HEK293 (cell line): ENCODE results near the gene DCP1A.

Experiments used
- BCL11A ChIP-seq: fragments of 450-650 bp; formaldehyde crosslinking; IDR thresholded peaks from 2 replicates; pipeline ENCODE4 v1.5.1; 2016; ENCODE audit warnings: low read depth, missing biosample characterization, missing genetic modification characterization
- GLI2 ChIP-seq: fragments of 450-650 bp; formaldehyde crosslinking; IDR thresholded peaks from 2 replicates; pipeline ENCODE4; 2017; ENCODE audit warnings: missing biosample characterization, missing genetic modification characterization, low read depth, borderline replicate concordance
- GLI4 ChIP-seq: fragments of 450-650 bp; formaldehyde crosslinking; IDR thresholded peaks from 2 replicates; pipeline ENCODE4 v1.5.1; 2016; ENCODE audit warnings: missing biosample characterization, missing genetic modification characterization
- HOXA7 ChIP-seq: sonication (generic); formaldehyde crosslinking; IDR thresholded peaks from 2 replicates; pipeline ENCODE4 v1.8.1; 2022; ENCODE audit warnings: missing genetic modification reagents, borderline replicate concordance
- IKZF3 ChIP-seq: fragments of 450-650 bp; IDR thresholded peaks from 2 replicates; pipeline ENCODE4 v1.5.0; 2018; ENCODE audit warnings: missing biosample characterization, mild to moderate bottlenecking, missing genetic modification characterization, moderate library complexity
- KLF16 ChIP-seq: fragments of 450-650 bp; formaldehyde crosslinking; IDR thresholded peaks from 2 replicates; pipeline ENCODE4 v1.5.1; 2017; ENCODE audit warnings: missing biosample characterization, missing genetic modification characterization
- MZF1 ChIP-seq: fragments of 450-650 bp; formaldehyde crosslinking; IDR thresholded peaks from 2 replicates; pipeline ENCODE4 v1.5.1; 2017; ENCODE audit warnings: missing biosample characterization, missing genetic modification characterization, borderline replicate concordance
- OVOL3 ChIP-seq: fragments of 450-650 bp; formaldehyde crosslinking; IDR thresholded peaks from 2 replicates; pipeline ENCODE4 v1.5.1; 2016; ENCODE audit warnings: missing biosample characterization, missing genetic modification characterization
- REPIN1 ChIP-seq: fragments of 450-650 bp; formaldehyde crosslinking; IDR thresholded peaks from 2 replicates; pipeline ENCODE4 v1.5.1; 2017; ENCODE audit warnings: missing biosample characterization, missing genetic modification characterization, low read depth
- ZBTB11 ChIP-seq: fragments of 450-650 bp; formaldehyde crosslinking; conservative IDR thresholded peaks from 2 replicates; pipeline ENCODE4 v1.5.1; 2016; ENCODE audit warnings: low read depth, missing biosample characterization, missing genetic modification characterization
- ZBTB20 ChIP-seq: fragments of 450-650 bp; formaldehyde crosslinking; IDR thresholded peaks from 2 replicates; pipeline ENCODE4 v1.5.1; 2016; ENCODE audit warnings: missing biosample characterization, missing genetic modification characterization
- ZBTB48 ChIP-seq: fragments of 450-650 bp; formaldehyde crosslinking; IDR thresholded peaks from 2 replicates; pipeline ENCODE4 v1.5.1; 2016; ENCODE audit warnings: missing biosample characterization, missing genetic modification characterization
- ZBTB6 ChIP-seq: fragments of 450-650 bp; formaldehyde crosslinking; IDR thresholded peaks from 2 replicates; pipeline ENCODE4 v1.5.1; 2017; ENCODE audit warnings: missing biosample characterization, missing genetic modification characterization
- ZBTB7A ChIP-seq: fragments of 450-650 bp; formaldehyde crosslinking; IDR thresholded peaks from 2 replicates; pipeline ENCODE4 v1.5.1; 2016; ENCODE audit warnings: low read depth, missing biosample characterization, missing genetic modification characterization
- ZBTB8A ChIP-seq: fragments of 450-650 bp; formaldehyde crosslinking; IDR thresholded peaks from 2 replicates; pipeline ENCODE4 v1.5.1; 2016; ENCODE audit warnings: missing biosample characterization, missing genetic modification characterization
- ZFP3 ChIP-seq: fragments of 450-650 bp; formaldehyde crosslinking; IDR thresholded peaks from 2 replicates; pipeline ENCODE4 v1.5.1; 2016; ENCODE audit warnings: low read depth, missing biosample characterization, missing genetic modification characterization
- ZIC2 ChIP-seq: fragments of 450-650 bp; formaldehyde crosslinking; IDR thresholded peaks from 2 replicates; pipeline ENCODE4 v1.5.1; 2016; ENCODE audit warnings: missing biosample characterization, missing genetic modification characterization
- ZNF112 ChIP-seq: fragments of 450-650 bp; formaldehyde crosslinking; IDR thresholded peaks from 2 replicates; pipeline ENCODE4 v1.5.0; 2017; ENCODE audit warnings: missing biosample characterization, missing genetic modification characterization
- ZNF146 ChIP-seq: fragments of 450-650 bp; formaldehyde crosslinking; IDR thresholded peaks from 2 replicates; pipeline ENCODE4 v1.5.1; 2016; ENCODE audit warnings: missing biosample characterization, missing genetic modification characterization
- ZNF292 ChIP-seq: fragments of 450-650 bp; formaldehyde crosslinking; IDR thresholded peaks from 2 replicates; pipeline ENCODE4 v1.5.1; 2016; ENCODE audit warnings: low read depth, missing biosample characterization, missing genetic modification characterization, borderline replicate concordance
- ZNF335 ChIP-seq: fragments of 450-650 bp; formaldehyde crosslinking; conservative IDR thresholded peaks from 2 replicates; pipeline ENCODE4 v1.5.1; 2016; ENCODE audit warnings: missing biosample characterization, missing genetic modification characterization
- ZNF354C ChIP-seq: fragments of 450-650 bp; formaldehyde crosslinking; IDR thresholded peaks from 2 replicates; pipeline ENCODE4 v1.5.1; 2016; ENCODE audit warnings: missing biosample characterization, missing genetic modification characterization, low read depth, borderline replicate concordance
- ZNF362 ChIP-seq: fragments of 450-650 bp; formaldehyde crosslinking; IDR thresholded peaks from 2 replicates; pipeline ENCODE4 v1.5.1; 2016; ENCODE audit warnings: missing biosample characterization, missing genetic modification characterization
- ZNF37A ChIP-seq: fragments of 450-650 bp; IDR thresholded peaks from 2 replicates; pipeline ENCODE4 v1.5.1; 2018; ENCODE audit warnings: missing biosample characterization, missing genetic modification characterization
- ZNF560 ChIP-seq: fragments of 450-650 bp; formaldehyde crosslinking; IDR thresholded peaks from 2 replicates; pipeline ENCODE4 v1.5.1; 2017; ENCODE audit warnings: missing biosample characterization, missing genetic modification characterization, borderline replicate concordance
- ZNF561 ChIP-seq: fragments of 450-650 bp; IDR thresholded peaks from 2 replicates; pipeline ENCODE4 v1.5.1; 2018; ENCODE audit warnings: missing biosample characterization, missing genetic modification characterization, borderline replicate concordance
- ZNF624 ChIP-seq: fragments of 450-650 bp; formaldehyde crosslinking; IDR thresholded peaks from 2 replicates; pipeline ENCODE4 v1.5.1; 2017; ENCODE audit warnings: missing biosample characterization, missing genetic modification characterization
- ZNF639 ChIP-seq: fragments of 450-650 bp; formaldehyde crosslinking; IDR thresholded peaks from 2 replicates; pipeline ENCODE4 v1.5.1; 2016; ENCODE audit warnings: missing biosample characterization, missing genetic modification characterization
- ZNF660 ChIP-seq: fragments of 450-650 bp; IDR thresholded peaks from 2 replicates; pipeline ENCODE4 v1.5.1; 2018; ENCODE audit warnings: missing biosample characterization, mild to moderate bottlenecking, missing genetic modification characterization
- ZNF664 ChIP-seq: fragments of 450-650 bp; formaldehyde crosslinking; IDR thresholded peaks from 2 replicates; pipeline ENCODE4 v1.5.1; 2016; ENCODE audit warnings: missing biosample characterization, missing genetic modification characterization
- ZNF792 ChIP-seq: fragments of 450-650 bp; formaldehyde crosslinking; IDR thresholded peaks from 2 replicates; pipeline ENCODE4 v1.5.1; 2016; ENCODE audit warnings: missing biosample characterization, missing genetic modification characterization
- ZSCAN30 ChIP-seq: fragments of 450-650 bp; IDR thresholded peaks from 2 replicates; pipeline ENCODE4 v1.5.1; 2018; ENCODE audit warnings: missing biosample characterization, mild to moderate bottlenecking, missing genetic modification characterization, moderate library complexity
- ZSCAN5A ChIP-seq: fragments of 450-650 bp; formaldehyde crosslinking; IDR thresholded peaks from 2 replicates; pipeline ENCODE4 v1.5.1; 2016; ENCODE audit warnings: missing biosample characterization, missing genetic modification characterization

Gene DCP1A

GRCh38 chr3:53254509-53255422 lies 92.6 kb downstream of the DCP1A start (continued):
- TF ChIP-seq ZSCAN5A (tag by site-specific recombination) (no peak), ZBTB48 (no peak), ZIC2 (tag by site-specific recombination) (no peak; the same call in 1 of the 2 replicates), ZNF112 (tag by site-specific recombination) (no peak), GLI4 (tag by site-specific recombination) (no peak), ZNF792 (no peak), ZNF624 (no peak), ZBTB11 (tag by site-specific recombination) (no peak), ZBTB7A (no peak), ZBTB6 (peak; percentile 49; the same call in 1 of the 2 replicates), GLI2 (tag by site-specific recombination) (no peak), ZNF660 (tag by site-specific recombination) (no peak), ZBTB20 (tag by site-specific recombination) (peak; percentile 96), MZF1 (tag by site-specific recombination) (no peak), ZNF362 (tag by site-specific recombination) (no peak), REPIN1 (no peak), ZSCAN30 (tag by site-specific recombination) (peak; percentile 86), ZNF664 (tag by site-specific recombination) (no peak), ZNF639 (no peak), ZNF560 (no peak), IKZF3 (tag by site-specific recombination) (no peak), ZNF354C (tag by site-specific recombination) (no peak), ZNF561 (tag by site-specific recombination) (no peak), ZNF335 (peak; percentile 76), ZNF292 (tag by site-specific recombination) (no peak), HOXA7 (CRISPR knock-in tag) (no peak), KLF16 (tag by site-specific recombination) (0 out of 2 replicates have a peak, but pooled peaks have one; percentile 16), OVOL3 (tag by site-specific recombination) (no peak), ZNF37A (tag by site-specific recombination) (no peak), BCL11A (tag by site-specific recombination) (no peak), ZFP3 (tag by site-specific recombination) (no peak), ZNF146 (no peak), ZBTB8A (tag by site-specific recombination) (0 out of 2 replicates have a peak, but pooled peaks have one; percentile 42)
